H1 (cell line): Measurements from ENCODE around the gene GBF1. TPM values are rescaled to one million over a fixed set of nuclear protein-coding genes. Genes with fewer than 3 reads are reported as not detected.
"Not testable (repeated sequence)": the region's sequence is repeated elsewhere in the genome, so short reads cannot be mapped to it uniquely, and the experiment has no call there.

ENCODE experiments used
- CTCF ChIA-PET: fragments of 300-600 bp; sonication (Branson Sonifier 250); formaldehyde crosslinking; loops from one replicate; lab custom pipeline; 2021; ENCODE audit not compliant: partially characterized antibody; lab: Charles Lee
- POLR2A ChIA-PET: fragments of 300-600 bp; sonication (Branson Sonifier 250); formaldehyde crosslinking; loops from one replicate; lab custom pipeline; 2021; ENCODE audit warnings: inconsistent platforms; ENCODE audit not compliant: partially characterized antibody; lab: Charles Lee
- DNase-seq, 2 experiments: peaks; one replicate each; pipeline versions ENCODE4 v3.0.0 to v3.0.0-alpha.2; 2010 to 2022; ENCODE audit warnings: low spot score in 2 of 2, low read depth in 1 of 2, mixed read lengths in 1 of 2
- FAIRE-seq: peaks from 2 replicates; lab custom pipeline; 2011; peaks lifted over from hg19 to GRCh38; lab: Jason Lieb, UNC
- H2AFZ ChIP-seq: 2 replicates; pipeline ENCODE4 v1.8.1; 2012; ENCODE audit warnings: low read length, inconsistent platforms
- H2AK5ac ChIP-seq: 2 replicates; pipeline ENCODE4 v1.6.1; 2013; ENCODE audit warnings: low read depth, low read length
- H2BK120ac ChIP-seq: replicated peaks from 2 replicates; pipeline ENCODE3; 2013; ENCODE audit warnings: low read depth, low read length, inconsistent platforms
- H2BK12ac ChIP-seq: 2 replicates; pipeline ENCODE4 v1.6.1; 2013; ENCODE audit warnings: low read depth, low read length
- H2BK15ac ChIP-seq: 2 replicates; pipeline ENCODE4 v1.6.1; 2013; ENCODE audit warnings: low read length
- H2BK20ac ChIP-seq: 2 replicates; pipeline ENCODE4 v1.6.1; 2013; ENCODE audit warnings: low read length
- H2BK5ac ChIP-seq: 2 replicates; pipeline ENCODE4 v1.6.1; 2013; ENCODE audit warnings: low read depth, low read length
- H3K14ac ChIP-seq: 2 replicates; pipeline ENCODE4 v1.6.1; 2013; ENCODE audit warnings: inconsistent platforms; ENCODE audit not compliant: insufficient read length
- H3K18ac ChIP-seq: 2 replicates; pipeline ENCODE4 v1.6.1; 2013; ENCODE audit warnings: low read length; ENCODE audit errors: extremely low read depth
- H3K23ac ChIP-seq: 2 replicates; pipeline ENCODE4 v1.6.1; 2013; ENCODE audit warnings: inconsistent platforms; ENCODE audit not compliant: insufficient read length
- H3K23me2 ChIP-seq: 2 replicates; pipeline ENCODE4 v1.6.1; 2013; ENCODE audit warnings: low read depth, low read length
- H3K27ac ChIP-seq: 2 replicates; pipeline ENCODE4 v1.6.1; 2011; ENCODE audit warnings: low read depth, low read length, inconsistent platforms
- H3K27me3 ChIP-seq, 4 experiments: replicated peaks in 1 of 4; 1 replicate in 1 of 4; 2 replicates in 3 of 4; pipeline versions ENCODE4 v1.6.1 to v1.8.1; 2011 to 2013; ENCODE audit warnings: low read length in 3 of 4, mild to moderate bottlenecking in 3 of 4, inconsistent platforms in 2 of 4, mixed read lengths in 2 of 4, moderate library complexity in 1 of 4; ENCODE audit not compliant: control insufficient read depth in 3 of 4, insufficient read depth in 3 of 4; ENCODE audit errors: extremely low read depth in 1 of 4
- H3K36me3 ChIP-seq, 4 experiments: 2 replicates each; pipeline versions ENCODE4 v1.6.1 to v1.8.1; 2011 to 2013; ENCODE audit warnings: mild to moderate bottlenecking in 4 of 4, low read length in 3 of 4, moderate library complexity in 2 of 4, control low read depth in 1 of 4, inconsistent platforms in 1 of 4; ENCODE audit not compliant: insufficient read depth in 4 of 4, control insufficient read depth in 2 of 4
- H3K4ac ChIP-seq: replicated peaks from 2 replicates; pipeline ENCODE3; 2013; ENCODE audit warnings: low read length, low read depth, mixed read lengths, inconsistent platforms; ENCODE audit not compliant: insufficient read length
- H3K4me1 ChIP-seq, 4 experiments: replicated peaks in 1 of 4; 1 replicate in 1 of 4; 2 replicates in 3 of 4; pipeline versions ENCODE4 v1.6.1 to v1.8.1; 2011 to 2013; ENCODE audit warnings: low read length in 3 of 4, inconsistent platforms in 2 of 4, mixed read lengths in 1 of 4; ENCODE audit not compliant: insufficient read depth in 4 of 4, control insufficient read depth in 3 of 4
- H3K4me2 ChIP-seq, 2 experiments: 2 replicates each; pipeline versions ENCODE4 v1.6.1 to v1.8.1; 2011 to 2013; ENCODE audit warnings: low read depth in 2 of 2, low read length in 2 of 2, control low read depth in 1 of 2, inconsistent platforms in 1 of 2, mild to moderate bottlenecking in 1 of 2; ENCODE audit not compliant: insufficient read depth in 1 of 2
- H3K4me3 ChIP-seq, 4 experiments: fragments of 200-600, 300-600 bp in 1 of 4; sonication (generic), shearing (Covaris generic), sonication (Bioruptor Twin) in 1 of 4; 2 replicates each; pipeline versions ENCODE4 v1.5.1 to v1.8.1; 2011 to 2016; ENCODE audit warnings: low read length in 4 of 4, low read depth in 3 of 4, control low read depth in 2 of 4, inconsistent platforms in 2 of 4, mild to moderate bottlenecking in 2 of 4, mixed read lengths in 1 of 4, moderate library complexity in 1 of 4; ENCODE audit not compliant: insufficient read depth in 2 of 4; ENCODE audit errors: extremely low read depth in 1 of 4
- H3K56ac ChIP-seq: replicated peaks from 2 replicates; pipeline ENCODE3; 2013; ENCODE audit warnings: low read depth, mild to moderate bottlenecking, mixed read lengths, low read length, inconsistent platforms; ENCODE audit not compliant: insufficient read length
- H3K79me1 ChIP-seq: 2 replicates; pipeline ENCODE4 v1.6.1; 2013; ENCODE audit warnings: low read depth, low read length, control low read depth
- H3K79me2 ChIP-seq, 2 experiments: 2 replicates each; pipeline versions ENCODE4 v1.6.1 to v1.8.1; 2012 to 2013; ENCODE audit warnings: low read length in 2 of 2, mild to moderate bottlenecking in 2 of 2, inconsistent platforms in 1 of 2; ENCODE audit not compliant: insufficient read depth in 2 of 2, control insufficient read depth in 1 of 2
- H3K9ac ChIP-seq, 4 experiments: replicated peaks in 1 of 4; 1 replicate in 1 of 4; 2 replicates in 3 of 4; pipeline versions ENCODE4 v1.6.1 to v1.8.1; 2011 to 2013; ENCODE audit warnings: low read depth in 3 of 4, low read length in 3 of 4, control low read depth in 2 of 4, mild to moderate bottlenecking in 2 of 4, moderate library complexity in 2 of 4, inconsistent platforms in 1 of 4; ENCODE audit errors: extremely low read depth in 1 of 4
- H3K9me3 ChIP-seq, 2 experiments: 2 replicates each; pipeline versions ENCODE4 v1.6.1 to v1.8.1; 2012 to 2013; ENCODE audit warnings: mild to moderate bottlenecking in 2 of 2, moderate library complexity in 2 of 2, control low read depth in 1 of 2, inconsistent platforms in 1 of 2, low read depth in 1 of 2, low read length in 1 of 2, mixed read lengths in 1 of 2; ENCODE audit not compliant: insufficient read depth in 2 of 2
- H4K20me1 ChIP-seq, 2 experiments: replicated peaks in 1 of 2; 2 replicates each; pipeline versions ENCODE3 to v1.8.1; 2011 to 2013; ENCODE audit warnings: inconsistent platforms in 2 of 2, low read length in 2 of 2, mild to moderate bottlenecking in 1 of 2; ENCODE audit not compliant: insufficient read depth in 2 of 2, control insufficient read depth in 1 of 2
- H4K5ac ChIP-seq: 2 replicates; pipeline ENCODE4 v1.6.1; 2013; ENCODE audit warnings: low read length, low read depth, mixed read lengths, inconsistent platforms; ENCODE audit not compliant: insufficient read length
- H4K8ac ChIP-seq: 2 replicates; pipeline ENCODE4 v1.8.0; 2013; ENCODE audit warnings: mild to moderate bottlenecking, moderate library complexity, low read length, inconsistent platforms; ENCODE audit not compliant: insufficient read depth; ENCODE audit errors: extremely low read depth
- H4K91ac ChIP-seq: replicated peaks from 2 replicates; pipeline ENCODE3; 2013; ENCODE audit warnings: low read length, mixed read lengths, inconsistent platforms; ENCODE audit not compliant: insufficient read length
- GABPA ChIP-seq: IDR thresholded peaks from 2 replicates; pipeline ENCODE4 v1.6.1; 2011; ENCODE audit warnings: mild to moderate bottlenecking, low read length, moderate library complexity, borderline replicate concordance; ENCODE audit not compliant: insufficient read depth
- KDM1A ChIP-seq: fragments of 200-600, 300-600 bp; sonication (generic); IDR thresholded peaks from 2 replicates; pipeline ENCODE4 v1.7.1; 2016; ENCODE audit warnings: mild to moderate bottlenecking, low read length, borderline replicate concordance
- KDM5A ChIP-seq: fragments of 200-600 bp; IDR thresholded peaks from 2 replicates; pipeline ENCODE4 v1.7.1; 2012; ENCODE audit warnings: mild to moderate bottlenecking, low read length, inconsistent platforms, mixed read lengths
- POLR2AphosphoS5 ChIP-seq: IDR thresholded peaks from 2 replicates; pipeline ENCODE4 v1.6.1; 2011; ENCODE audit warnings: low read depth, low read length
- RXRA ChIP-seq: IDR thresholded peaks from 2 replicates; pipeline ENCODE4 v1.6.1; 2011; ENCODE audit warnings: low read depth, mild to moderate bottlenecking, low read length, moderate library complexity; ENCODE audit not compliant: insufficient read depth
- SIX5 ChIP-seq: IDR thresholded peaks from 2 replicates; pipeline ENCODE4 v1.6.1; 2011; ENCODE audit warnings: mild to moderate bottlenecking, low read depth, low read length
- SP2 ChIP-seq: IDR thresholded peaks from 2 replicates; pipeline ENCODE4 v1.6.1; 2012; ENCODE audit warnings: mild to moderate bottlenecking, low read length, inconsistent platforms
- SP4 ChIP-seq: IDR thresholded peaks from 2 replicates; pipeline ENCODE4 v1.6.1; 2012; ENCODE audit warnings: low read length, inconsistent platforms
- SUZ12 ChIP-seq: fragments of 200-600 bp; sonication (generic); IDR thresholded peaks from 2 replicates; pipeline ENCODE4 v1.6.1; 2012; ENCODE audit warnings: mild to moderate bottlenecking, inconsistent platforms, low read length, moderate library complexity, mixed read lengths
- ZNF274 ChIP-seq: IDR thresholded peaks from 2 replicates; pipeline ENCODE4 v1.7.0; 2012; ENCODE audit warnings: low read length, borderline replicate concordance; ENCODE audit errors: extremely low read depth
- WGBS, 2 experiments: shearing (Covaris generic) in 1 of 2; methylation state at CpG; one replicate each; pipeline versions ENCODE4 v1.1.6 to v1.1.7; 2013 to 2015; ENCODE audit warnings: low lambda C conversion rate in 2 of 2, mixed read lengths in 2 of 2, inconsistent platforms in 1 of 2, low coverage in 1 of 2, missing lambda C conversion rate in 1 of 2; ENCODE audit not compliant: insufficient replicate concordance in 2 of 2, insufficient coverage in 1 of 2, insufficient read length in 1 of 2; ENCODE audit errors: extremely low coverage in 1 of 2, missing lambda C conversion rate in 1 of 2; 5-methylcytosine and 5-hydroxymethylcytosine counted together
- polyA plus RNA-seq, 7 experiments: library from polyadenylated mRNA; depleted of rRNA in 3 of 7; stranded (reverse) in 5 of 7; unstranded in 2 of 7; fragments of >200 nt in 5 of 7; fragments of 200-250 nt in 2 of 7; gene quantifications; 1 replicate in 5 of 7; 2 replicates in 1 of 7; 4 replicates in 1 of 7; pipeline versions ENCODE4 v1.2.1 to v1.2.3, GENCODE V29; 2011 to 2013; ENCODE audit warnings: missing spikeins in 2 of 7, mixed read lengths in 2 of 7
- total RNA-seq: library from RNA; stranded (reverse); fragmentation: NEBNext Ultra II Directional; extraction: Animal tissue kit (Norgen Biotek cat#: 25700); gene quantifications from 2 replicates; pipeline ENCODE4 v1.2.1, GENCODE V29; 2021
- TF ChIP-seq, protein P1 (sequence below): IDR thresholded peaks from 2 replicates; pipeline ENCODE4 v1.6.1; 2012; ENCODE audit warnings: inconsistent platforms

The GBF1 gene
- total and polyA plus RNA-seq, 2 of the 8 experiments (the other 6 are each of a cell fraction or from before 2014, with no cell fraction given), result 11.0 to 25.5 TPM

DNA sequence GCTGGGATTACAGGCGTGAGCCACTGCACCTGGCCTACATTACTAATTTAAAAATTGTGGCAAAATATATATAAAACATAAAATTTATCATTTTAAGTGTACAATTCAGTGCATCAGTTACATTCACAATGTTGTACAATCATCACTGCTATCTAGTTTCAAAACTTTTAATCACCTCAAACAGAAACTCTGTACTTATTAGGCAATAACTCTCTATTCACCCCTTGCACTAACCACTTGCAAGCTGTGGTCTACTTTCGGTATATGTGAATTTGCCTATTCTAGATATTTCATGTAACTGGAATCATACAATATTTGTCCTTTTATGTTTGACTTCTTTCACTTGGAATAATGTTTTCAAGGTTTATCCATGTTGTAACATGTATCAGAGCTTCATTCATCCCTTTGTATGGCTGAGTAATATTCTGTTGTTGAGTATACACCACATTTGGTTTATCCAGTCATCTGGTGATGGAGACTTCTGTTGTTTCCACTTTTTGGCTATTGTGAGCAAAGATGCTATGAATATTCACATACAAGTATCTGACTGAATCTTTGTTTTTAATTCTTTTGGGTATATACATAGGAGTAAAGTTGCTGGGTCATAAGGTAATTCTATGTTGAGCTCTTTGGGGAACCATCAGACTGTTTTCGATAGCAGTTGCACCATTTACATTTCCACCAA is 33.6 kb upstream of the GBF1 start (continued):
- TF ChIP-seq KDM1A (no peak), GABPA (no peak), RXRA (no peak), SIX5 (no peak), SUZ12 (no peak), KDM5A (no peak), ZNF274 (no peak), POLR2AphosphoS5 (no peak), SP4 (no peak), SP2 (no peak)
- TF ChIP-seq, protein P1, sequence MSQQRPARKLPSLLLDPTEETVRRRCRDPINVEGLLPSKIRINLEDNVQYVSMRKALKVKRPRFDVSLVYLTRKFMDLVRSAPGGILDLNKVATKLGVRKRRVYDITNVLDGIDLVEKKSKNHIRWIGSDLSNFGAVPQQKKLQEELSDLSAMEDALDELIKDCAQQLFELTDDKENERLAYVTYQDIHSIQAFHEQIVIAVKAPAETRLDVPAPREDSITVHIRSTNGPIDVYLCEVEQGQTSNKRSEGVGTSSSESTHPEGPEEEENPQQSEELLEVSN, result no peak

DNA sequence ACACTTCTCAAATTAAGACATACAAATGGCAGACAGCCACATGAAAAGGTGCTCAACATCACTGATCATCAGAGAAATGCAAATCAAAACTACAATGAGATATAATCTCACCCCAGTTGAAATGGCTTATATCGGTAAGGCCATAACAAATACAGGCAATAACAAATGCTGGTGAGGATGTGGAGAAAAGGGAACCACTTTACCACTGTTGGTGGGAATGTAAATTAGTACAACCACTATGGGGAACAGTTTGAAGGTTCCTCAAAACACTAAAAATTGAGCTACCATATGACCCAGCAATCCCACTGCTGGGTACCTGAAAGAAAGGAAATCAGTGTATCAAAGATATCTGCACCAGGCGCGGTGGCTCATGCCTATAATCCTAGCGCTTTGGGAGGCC is 31.7 kb upstream of the GBF1 start:
- H3K23me2 ChIP-seq, H3K4me1 ChIP-seq, H2AK5ac ChIP-seq, H3K9me3 ChIP-seq, H3K56ac ChIP-seq, H2BK5ac ChIP-seq, DNase-seq, H2BK12ac ChIP-seq, H3K4me3 ChIP-seq, H3K18ac ChIP-seq, H2BK20ac ChIP-seq, H3K27me3 ChIP-seq, CTCF ChIA-PET, H3K23ac ChIP-seq, H3K79me2 ChIP-seq, H4K20me1 ChIP-seq, H4K5ac ChIP-seq, H4K8ac ChIP-seq, H3K36me3 ChIP-seq, H2AFZ ChIP-seq, H2BK15ac ChIP-seq, H3K4me2 ChIP-seq, H3K79me1 ChIP-seq, H2BK120ac ChIP-seq, H4K91ac ChIP-seq, H3K27ac ChIP-seq, H3K4ac ChIP-seq, FAIRE-seq, H3K9ac ChIP-seq, H3K14ac ChIP-seq: not testable (repeated sequence)
- POLR2A ChIA-PET, result interaction anchor here (1.0 kb wide), 1 partner anchor 49 kb away, joined by 3 read pairs; no protein-coding TSS in a partner anchor
- 90% methylated on average over 4 of the region's 4 CpGs; no CpG with 5 or more reads in 1 of the 2 experiments for WGBS, 2 experiments
